HG03103 (cell line): ENCODE results near the gene GFPT1.

Experiments used
- ATAC-seq: cut with Tn5 transposase; IDR thresholded peaks from one replicate; pipeline ENCODE4 v1.9.1; 2021; ENCODE audit warnings: low read depth; ENCODE audit not compliant: unreplicated experiment

The GFPT1 gene

GRCh38 chr2:69297216-69297615 is 89.8 kb downstream of the GFPT1 start:
- ATAC-seq, result no peak

GRCh38 chr2:69296421-69296820 is 90.6 kb downstream of the GFPT1 start:
- no peak for ATAC-seq

- no peak for ATAC-seq
Measured at GRCh38 chr2:69292256-69292655, 94.8 kb downstream of the GFPT1 start.

- no peak for ATAC-seq
Measured at GRCh38 chr2:69291721-69292120, 95.3 kb downstream of the GFPT1 start.

GRCh38 chr2:69291004-69291650 is 95.9 kb downstream of the GFPT1 start:
- ATAC-seq, result no peak

- no peak for ATAC-seq
Measured at GRCh38 chr2:69288429-69288828, 98.6 kb downstream of the GFPT1 start.

- no peak for ATAC-seq
Measured at GRCh38 chr2:69287544-69287943, 99.5 kb downstream of the GFPT1 start.

- ATAC-seq, result no peak
Measured at GRCh38 chr2:69285379-69285894, 101.6 kb downstream of the GFPT1 start.

GRCh38 chr2:69280796-69281412 is 106.1 kb downstream of the GFPT1 start:
- no peak for ATAC-seq

GRCh38 chr2:69279931-69280681 is 106.9 kb downstream of the GFPT1 start:
- no peak for ATAC-seq

GRCh38 chr2:69279211-69279610 is 107.8 kb downstream of the GFPT1 start:
- ATAC-seq, result no peak

GRCh38 chr2:69278366-69278765 is 108.7 kb downstream of the GFPT1 start:
- ATAC-seq, result no peak

GRCh38 chr2:69275490-69275889 is 111.5 kb downstream of the GFPT1 start:
- ATAC-seq, result no peak

- ATAC-seq, result no peak
Measured at GRCh38 chr2:69272803-69273471, 114.1 kb downstream of the GFPT1 start.

GRCh38 chr2:69271831-69272257 is 115.2 kb downstream of the GFPT1 start:
- ATAC-seq, result no peak
